IPS-20b (cell line): ENCODE results near the gene AFF1.

Experiments used
- H3K27ac ChIP-seq: one replicate; pipeline ENCODE4 v1.5.1; 2013; ENCODE audit warnings: low read length
- H3K27me3 ChIP-seq: 2 replicates; pipeline ENCODE4 v1.6.1; 2013; ENCODE audit warnings: mild to moderate bottlenecking, low read length, inconsistent platforms; ENCODE audit not compliant: insufficient read depth
- H3K36me3 ChIP-seq: 2 replicates; pipeline ENCODE4 v1.6.1; 2013; ENCODE audit warnings: low read depth, mild to moderate bottlenecking, inconsistent platforms, low read length, moderate library complexity; ENCODE audit not compliant: insufficient read depth
- H3K4me1 ChIP-seq: 2 replicates; pipeline ENCODE4 v1.6.1; 2013; ENCODE audit warnings: mild to moderate bottlenecking, control low read depth, inconsistent platforms, low read length, moderate library complexity; ENCODE audit not compliant: insufficient read depth
- H3K4me3 ChIP-seq: 2 replicates; pipeline ENCODE4 v1.5.1; 2013; ENCODE audit warnings: mild to moderate bottlenecking, low read length, inconsistent platforms
- H3K9ac ChIP-seq: 2 replicates; pipeline ENCODE4 v1.6.1; 2013; ENCODE audit warnings: low read depth, mild to moderate bottlenecking, inconsistent platforms, low read length, moderate library complexity
- H3K9me3 ChIP-seq: 2 replicates; pipeline ENCODE4 v1.6.1; 2013; ENCODE audit warnings: mild to moderate bottlenecking, low read depth, low read length, inconsistent platforms; ENCODE audit not compliant: insufficient read depth

Gene AFF1

DNA sequence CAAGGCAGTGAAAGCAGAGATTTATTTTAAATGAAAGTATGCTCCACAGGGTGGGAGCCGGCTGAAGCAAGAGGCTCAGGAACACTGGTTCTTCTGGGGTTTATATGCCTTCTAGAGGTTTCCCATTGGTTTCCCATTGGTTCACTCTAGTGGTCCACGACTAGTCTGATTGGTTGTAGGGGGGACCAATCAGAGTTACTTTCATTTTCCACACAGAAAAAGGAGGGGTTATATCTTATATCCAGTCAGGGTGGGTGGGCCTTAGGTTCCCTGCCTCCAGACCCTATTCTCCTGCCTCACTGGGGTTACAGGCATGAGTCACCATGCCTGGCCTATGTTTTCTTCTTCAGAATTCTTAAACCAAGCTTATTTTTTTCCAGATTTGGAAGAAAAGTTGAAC, 184.0 kb downstream of the AFF1 start:
- no peak overlapping the region for H3K9ac ChIP-seq
- H3K9me3 ChIP-seq, result no peaks in the 10 kb centered on the region
- H3K27ac ChIP-seq, result no peak overlapping the region
- H3K27me3 ChIP-seq, result no peaks in the 10 kb centered on the region
- H3K4me3 ChIP-seq, result no peak overlapping the region
- peaks cover 64% of the 10 kb centered on the region for H3K36me3 ChIP-seq
- peaks cover 10% of the 10 kb centered on the region; the same call in 1 of the 2 replicates for H3K4me1 ChIP-seq

DNA sequence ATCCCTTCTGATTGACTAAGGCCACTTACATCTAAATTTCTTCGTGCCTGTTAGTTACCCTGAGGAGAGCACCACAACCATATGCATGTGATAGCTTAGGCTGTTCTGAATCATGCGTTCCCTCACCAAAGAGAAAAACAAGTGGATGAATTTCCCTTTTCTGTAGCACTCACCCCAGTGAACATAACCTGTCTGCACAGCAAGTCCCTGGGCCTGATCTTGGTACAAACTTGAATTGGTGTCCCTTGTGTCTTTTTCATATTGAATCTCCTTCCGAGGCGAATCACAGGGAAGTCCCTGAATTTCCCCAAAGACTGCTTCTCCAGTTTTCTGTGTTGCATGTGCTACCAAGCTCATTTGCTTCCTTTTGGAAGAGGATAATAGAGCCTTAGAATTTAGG, 185.2 kb downstream of the AFF1 start:
- H3K9me3 ChIP-seq, result no peaks in the 10 kb centered on the region
- H3K27ac ChIP-seq, result no peak overlapping the region
- H3K4me3 ChIP-seq, result no peak overlapping the region
- no peak overlapping the region for H3K9ac ChIP-seq
- peaks cover 69% of the 10 kb centered on the region for H3K36me3 ChIP-seq
- peaks cover 10% of the 10 kb centered on the region; the same call in 1 of the 2 replicates for H3K4me1 ChIP-seq
- no peaks in the 10 kb centered on the region for H3K27me3 ChIP-seq

GRCh38 chr4:87120411-87121162, 185.8 kb downstream of the AFF1 start:
- H3K27me3 ChIP-seq, result no peaks in the 10 kb centered on the region
- H3K9me3 ChIP-seq, result no peaks in the 10 kb centered on the region
- peaks cover 10% of the 10 kb centered on the region; the same call in 1 of the 2 replicates for H3K4me1 ChIP-seq
- no peak overlapping the region for H3K27ac ChIP-seq
- no peak overlapping the region for H3K9ac ChIP-seq
- no peak overlapping the region for H3K4me3 ChIP-seq
- H3K36me3 ChIP-seq, result peaks cover 69% of the 10 kb centered on the region

DNA sequence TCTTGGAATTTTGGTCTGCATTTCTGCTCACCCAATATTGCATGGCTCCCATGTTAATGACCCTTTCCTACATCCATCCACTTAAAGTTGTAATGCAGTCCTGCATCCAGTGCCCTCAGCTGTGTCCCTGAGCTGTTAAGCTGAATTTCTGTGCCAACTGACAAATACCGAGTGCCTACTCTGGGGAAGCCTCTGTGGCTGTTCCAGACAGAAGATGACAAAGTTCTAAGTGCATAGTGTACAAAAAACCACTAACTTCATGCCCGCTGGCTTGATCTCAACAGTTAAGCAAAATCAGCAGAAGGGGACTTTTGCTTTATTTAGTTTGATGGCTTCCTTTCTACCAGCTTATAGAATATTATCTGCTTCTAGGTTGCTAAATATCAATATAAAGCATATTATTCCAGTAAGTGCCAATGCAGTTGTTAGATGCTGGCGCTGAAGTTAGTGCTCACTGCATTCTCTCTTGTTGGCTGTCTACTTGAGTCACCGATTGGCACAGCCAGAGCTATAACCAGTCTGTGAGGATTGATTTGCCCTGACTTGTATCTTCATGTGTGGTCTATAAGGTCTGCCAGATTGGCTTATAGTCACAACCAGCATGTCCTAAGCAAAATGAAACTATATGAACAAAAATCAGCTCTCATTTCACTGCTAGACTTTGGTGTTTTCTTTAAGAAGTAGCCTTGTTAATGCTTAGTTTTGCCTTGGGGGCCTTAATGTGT, 186.7 kb downstream of the AFF1 start:
- H3K36me3 ChIP-seq, result peaks cover 69% of the 10 kb centered on the region
- no peaks in the 10 kb centered on the region for H3K27me3 ChIP-seq
- H3K4me3 ChIP-seq, result no peak overlapping the region
- H3K9ac ChIP-seq, result no peak overlapping the region
- H3K27ac ChIP-seq, result no peak overlapping the region
- no peaks in the 10 kb centered on the region for H3K9me3 ChIP-seq
- peaks cover 10% of the 10 kb centered on the region; the same call in 1 of the 2 replicates for H3K4me1 ChIP-seq

- Histone ChIP-seq H3K36me3 (peaks cover 68% of the 10 kb centered on the region), H3K9ac (no peak overlapping the region), H3K4me3 (no peak overlapping the region), H3K27me3 (no peaks in the 10 kb centered on the region), H3K4me1 (peaks cover 10% of the 10 kb centered on the region; the same call in 1 of the 2 replicates), H3K9me3 (no peaks in the 10 kb centered on the region), H3K27ac (no peak overlapping the region)
Measured at GRCh38 chr4:87122252-87122651, 187.4 kb downstream of the AFF1 start.

GRCh38 chr4:87126056-87126455, 191.2 kb downstream of the AFF1 start:
- H3K36me3 ChIP-seq, result peaks cover 68% of the 10 kb centered on the region
- H3K27ac ChIP-seq, result no peak overlapping the region

DNA sequence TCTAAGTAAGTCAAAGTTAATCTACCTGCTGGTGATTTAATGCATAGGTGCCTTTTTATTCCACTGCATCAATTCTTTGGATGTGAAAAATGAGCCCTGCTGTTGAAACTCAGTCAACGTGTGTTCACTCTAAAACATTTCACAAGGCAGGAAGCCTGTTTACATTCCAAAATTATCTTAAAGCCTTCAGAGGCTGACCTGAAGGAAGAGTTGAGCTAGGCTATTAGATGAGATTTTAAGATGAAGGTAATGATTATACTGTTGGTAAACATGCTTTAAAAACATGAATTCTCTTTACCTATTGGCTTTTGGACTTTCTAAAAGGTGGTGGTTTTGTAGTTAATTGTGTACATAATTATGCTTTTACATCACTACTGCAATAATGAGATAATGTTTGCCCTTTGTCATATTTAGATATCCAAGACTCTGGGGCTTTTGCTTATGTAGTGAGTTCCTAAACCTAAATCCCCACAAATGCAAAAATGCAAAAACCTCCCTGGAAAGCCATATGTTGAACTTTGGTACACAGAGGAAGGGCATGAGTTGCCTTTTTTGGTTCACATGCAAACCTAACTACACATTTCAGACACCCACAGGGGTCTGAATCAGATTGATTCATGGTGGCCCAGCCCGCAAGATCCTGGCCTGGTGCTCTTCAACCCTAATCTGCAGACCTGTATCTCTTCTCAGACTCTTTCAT, 193.3 kb downstream of the AFF1 start:
- Histone ChIP-seq H3K36me3 (peaks cover 89% of the 10 kb centered on the region), H3K4me1 (no peaks in the 10 kb centered on the region), H3K27me3 (no peaks in the 10 kb centered on the region), H3K4me3 (no peak overlapping the region), H3K27ac (no peak overlapping the region), H3K9me3 (no peaks in the 10 kb centered on the region), H3K9ac (no peak overlapping the region)

More at GRCh38 chr4:87126056-87126455, 191.2 kb downstream of the AFF1 start:
- H3K9me3 ChIP-seq, result no peaks in the 10 kb centered on the region
- H3K4me3 ChIP-seq, result no peak overlapping the region
- H3K9ac ChIP-seq, result no peak overlapping the region
- no peaks in the 10 kb centered on the region for H3K27me3 ChIP-seq
- no peaks in the 10 kb centered on the region for H3K4me1 ChIP-seq

DNA sequence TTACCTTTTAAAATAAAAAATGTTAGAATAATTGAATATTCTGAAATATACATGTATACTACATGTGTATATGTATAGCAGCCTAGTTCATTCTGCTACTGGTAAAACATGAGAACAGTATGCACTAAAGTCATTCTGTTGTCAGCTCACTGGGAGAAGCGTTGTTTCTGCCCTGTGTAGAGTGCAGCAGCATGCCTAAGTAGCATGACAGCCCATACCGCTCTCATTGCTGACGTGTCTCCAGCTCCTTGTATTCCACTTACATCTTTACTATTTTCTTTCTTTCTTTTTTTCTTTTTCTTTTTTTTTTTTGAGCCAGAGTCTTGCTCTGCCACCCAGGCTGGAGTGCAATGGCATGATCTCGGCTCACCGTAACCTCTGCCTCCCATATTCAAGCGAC, 194.9 kb downstream of the AFF1 start:
- Histone ChIP-seq H3K4me3 (no peak overlapping the region), H3K4me1 (no peaks in the 10 kb centered on the region), H3K36me3 (peaks cover 94% of the 10 kb centered on the region), H3K9ac (no peak overlapping the region), H3K9me3 (no peaks in the 10 kb centered on the region), H3K27ac (no peak overlapping the region), H3K27me3 (no peaks in the 10 kb centered on the region)

GRCh38 chr4:87130985-87131703, 196.3 kb downstream of the AFF1 start:
- Histone ChIP-seq H3K4me3 (no peak overlapping the region), H3K9me3 (no peaks in the 10 kb centered on the region), H3K4me1 (no peaks in the 10 kb centered on the region), H3K36me3 (peaks cover 94% of the 10 kb centered on the region), H3K27me3 (no peaks in the 10 kb centered on the region), H3K9ac (no peak overlapping the region), H3K27ac (no peak overlapping the region)

GRCh38 chr4:87132035-87132434, 197.2 kb downstream of the AFF1 start:
- no peak overlapping the region for H3K27ac ChIP-seq
- no peaks in the 10 kb centered on the region for H3K4me1 ChIP-seq
- no peaks in the 10 kb centered on the region for H3K27me3 ChIP-seq
- H3K9ac ChIP-seq, result no peak overlapping the region
- H3K9me3 ChIP-seq, result no peaks in the 10 kb centered on the region
- H3K4me3 ChIP-seq, result no peak overlapping the region
- H3K36me3 ChIP-seq, result peaks cover 94% of the 10 kb centered on the region

- Histone ChIP-seq H3K4me3 (no peak overlapping the region), H3K27me3 (no peaks in the 10 kb centered on the region), H3K27ac (no peak overlapping the region), H3K36me3 (peaks cover 95% of the 10 kb centered on the region), H3K9me3 (no peaks in the 10 kb centered on the region), H3K4me1 (no peaks in the 10 kb centered on the region), H3K9ac (no peak overlapping the region)
Measured at GRCh38 chr4:87133183-87133582, 198.4 kb downstream of the AFF1 start.
